ENCODE results near the gene NF2. TPM values are rescaled to one million over a fixed set of nuclear protein-coding genes. Genes with fewer than 3 reads are reported as not detected.
A peak's percentile ranks its signal among the peaks of the same experiment; 100 is the strongest.

The NF2 gene
- total RNA-seq, 3 donors from 2014 or later (not counting 1 experiment from before 2014, with no cell fraction given): 32.4 to 43.8 (median 39.6) TPM

GRCh38 chr22:29617922-29618629 is 14.6 kb downstream of the NF2 start:
- H3K9me3 Mint-ChIP-seq: no peaks in the 10 kb centered on the region
- H3K36me3 Mint-ChIP-seq: no peaks in the 10 kb centered on the region
- DNase-seq: no peak
- Histone ChIP-seq H3K4me1 (ENCODE audit: control insufficient read depth, insufficient read depth, low read length) (peaks cover 5% of the 10 kb centered on the region), H3K36me3 (ENCODE audit: control insufficient read depth, insufficient read depth, low read length) (no peaks in the 10 kb centered on the region), H3K4me3 (ENCODE audit: low read length) (no peak overlapping the region), H3K27ac (ENCODE audit: low read length) (no peak overlapping the region), H3K9me3 (ENCODE audit: control insufficient read depth, insufficient read depth, low read length) (no peaks in the 10 kb centered on the region), H3K27me3 (ENCODE audit: control insufficient read depth, insufficient read depth, low read length) (no peaks in the 10 kb centered on the region)
- no peaks in the 10 kb centered on the region for H3K27me3 Mint-ChIP-seq (ENCODE audit: low read depth in 2 of 2)
- H3K4me3 Mint-ChIP-seq: no peak overlapping the region
- peaks cover 28 to 44% of the 10 kb centered on the region in 2 donors for H3K4me1 Mint-ChIP-seq
- intact Hi-C loops (cut with micrococcal nuclease): no loop called here
- WGBS (ENCODE audit: insufficient coverage): 29% methylated on average over 1 of the region's 2 CpGs
- TF ChIP-seq CTCF (IDR thresholded peaks at IDR 0.05): no peak
- ATAC-seq: no peak
- H3K27ac Mint-ChIP-seq: peak overlapping the region; percentile 19 to 53

DNA sequence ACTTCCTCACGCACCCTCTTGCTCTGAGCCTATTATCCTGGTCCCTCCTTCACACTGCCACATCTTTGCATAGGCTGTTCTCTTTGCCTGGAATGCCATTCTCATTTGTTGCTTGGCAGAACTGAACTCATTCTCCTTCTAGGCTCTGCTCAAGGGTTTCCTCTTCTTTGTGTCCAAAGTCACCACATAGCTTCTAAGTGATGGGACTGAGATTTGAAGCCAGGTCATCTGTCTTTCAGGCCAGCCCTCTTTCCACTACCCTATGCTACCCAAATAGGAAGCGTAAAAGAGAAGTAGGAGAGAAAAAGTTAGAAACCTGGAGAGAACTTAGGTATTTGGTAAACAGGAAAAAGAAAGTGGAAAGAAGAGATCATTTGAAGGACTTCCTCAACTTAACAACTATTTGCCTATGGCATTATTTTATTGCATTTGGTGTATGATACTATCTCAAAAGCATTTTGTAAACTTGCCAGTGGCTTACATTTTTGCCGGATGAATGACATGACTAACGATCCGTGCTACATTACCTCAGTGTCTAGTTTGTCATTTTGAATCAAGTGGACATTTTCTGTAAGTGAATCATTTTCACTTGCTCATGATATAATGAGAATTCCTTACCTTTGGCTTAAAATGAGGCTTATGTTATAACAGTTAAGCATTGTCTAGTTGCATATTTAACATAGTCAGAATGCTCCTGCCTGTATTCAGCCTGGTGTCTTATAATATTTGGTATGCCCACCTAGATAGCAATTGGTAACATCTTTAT is 18.5 kb downstream of the NF2 start:
- Mint-ChIP-seq H3K36me3 (no peaks in the 10 kb centered on the region), H3K27ac (peak overlapping the region in 1 of 2 donors; percentile 62), H3K27me3 (ENCODE audit: low read depth in 2 of 2) (no peaks in the 10 kb centered on the region), H3K9me3 (no peaks in the 10 kb centered on the region), H3K4me1 (peaks cover 58 to 73% of the 10 kb centered on the region in 2 donors), H3K4me3 (no peak overlapping the region)
- DNase-seq: no peak
- Histone ChIP-seq H3K4me1 (ENCODE audit: control insufficient read depth, insufficient read depth, low read length) (peaks cover 5% of the 10 kb centered on the region), H3K9me3 (ENCODE audit: control insufficient read depth, insufficient read depth, low read length) (no peaks in the 10 kb centered on the region), H3K4me3 (ENCODE audit: low read length) (no peak overlapping the region), H3K36me3 (ENCODE audit: control insufficient read depth, insufficient read depth, low read length) (no peaks in the 10 kb centered on the region), H3K27ac (ENCODE audit: low read length) (no peak overlapping the region), H3K27me3 (ENCODE audit: control insufficient read depth, insufficient read depth, low read length) (no peaks in the 10 kb centered on the region)
- intact Hi-C loops (cut with micrococcal nuclease): no loop called here
- no peak for TF ChIP-seq CTCF (IDR thresholded peaks at IDR 0.05)
- WGBS (ENCODE audit: insufficient coverage): 59% methylated on average over 4 of the region's 5 CpGs
- ATAC-seq: no peak

DNA sequence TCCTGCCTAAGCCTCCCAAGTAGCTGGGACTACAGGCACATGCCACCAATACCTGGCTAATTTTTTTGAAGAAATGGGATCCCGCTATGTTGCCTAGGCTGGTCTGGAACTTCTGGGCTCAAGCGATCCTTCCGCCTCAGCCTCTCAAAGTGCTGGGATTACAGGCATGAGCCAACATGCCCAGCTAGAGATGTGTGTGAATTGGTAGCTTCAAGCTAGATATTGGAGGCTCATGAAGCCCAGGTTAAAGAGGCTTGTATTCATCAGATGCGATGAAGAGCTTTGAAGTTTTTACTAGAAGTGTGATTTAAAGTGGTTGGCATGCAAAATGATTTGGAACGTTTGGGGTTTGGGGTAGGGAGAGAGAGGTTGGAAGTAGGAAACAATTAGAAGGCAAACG is 19.6 kb downstream of the NF2 start:
- Mint-ChIP-seq H3K4me3 (no peak overlapping the region), H3K36me3 (no peaks in the 10 kb centered on the region), H3K9me3 (no peaks in the 10 kb centered on the region), H3K27me3 (ENCODE audit: low read depth in 2 of 2) (no peaks in the 10 kb centered on the region), H3K4me1 (peaks cover 53 to 67% of the 10 kb centered on the region in 2 donors), H3K27ac (peak overlapping the region; percentile 7 to 37)
- no peak for TF ChIP-seq CTCF (IDR thresholded peaks at IDR 0.05)
- Histone ChIP-seq H3K27ac (ENCODE audit: low read length) (no peak overlapping the region), H3K4me1 (ENCODE audit: control insufficient read depth, insufficient read depth, low read length) (peaks cover 5% of the 10 kb centered on the region), H3K4me3 (ENCODE audit: low read length) (no peak overlapping the region), H3K36me3 (ENCODE audit: control insufficient read depth, insufficient read depth, low read length) (no peaks in the 10 kb centered on the region), H3K9me3 (ENCODE audit: control insufficient read depth, insufficient read depth, low read length) (no peaks in the 10 kb centered on the region), H3K27me3 (ENCODE audit: control insufficient read depth, insufficient read depth, low read length) (no peaks in the 10 kb centered on the region)
- no peak for DNase-seq
- intact Hi-C loops (cut with micrococcal nuclease): no loop called here
- WGBS (ENCODE audit: insufficient coverage): 89% methylated on average over 6 of the region's 6 CpGs
- no peak for ATAC-seq

Data from natural killer cell (primary cell).